ENCODE data around the gene CD22. TPM values are rescaled to one million over a fixed set of nuclear protein-coding genes. Genes with fewer than 3 reads are reported as not detected.

Gene CD22
- total and polyA plus RNA-seq, 10 of the 15 experiments (the other 5 are each of a cell fraction or from before 2014, with no cell fraction given), result 23.0 to 344 (median 181) TPM

GRCh38 chr19:35296644-35297514, 32.1 kb upstream of the CD22 start:
- in situ Hi-C loops (cut with MboI), result no loop called here
- DNase-seq (ENCODE audit: low read depth, low spot score), result no peak
- no peak overlapping the region for H3K27ac ChIP-seq (ENCODE audit: control insufficient read depth, insufficient read depth)
- POLR2A ChIA-PET, result interaction anchor here (1.9 kb wide), 1 partner anchor 37 kb away, joined by 5 read pairs; no protein-coding TSS in a partner anchor
- H3K4me2 ChIP-seq (ENCODE audit: control insufficient read depth, insufficient read depth), result peak overlapping the region; percentile 2; the same call in 1 of the 2 replicates
- no peaks in the 10 kb centered on the region for H3K36me3 ChIP-seq (ENCODE audit: control insufficient read depth in 2 of 2, insufficient read depth in 2 of 2, low read length in 1 of 2)
- no peaks in the 10 kb centered on the region for H3K79me2 ChIP-seq (ENCODE audit: control insufficient read depth, insufficient read depth, low read length)
- no peaks in the 10 kb centered on the region for H3K9me3 ChIP-seq (replicated peaks; ENCODE audit: control insufficient read depth, insufficient read depth, low read length)
- SMC1A ChIA-PET (ENCODE audit: uncharacterized antibody, unreplicated experiment), result interaction anchor here (0.7 to 1.2 kb wide), 2 partner anchors 14 to 212 kb away, joined by 3 to 4 read pairs; no protein-coding TSS in a partner anchor
- RAD21 ChIA-PET (ENCODE audit: unreplicated experiment), result interaction anchor here (1.4 to 1.9 kb wide), 2 partner anchors 26 to 32 kb away, joined by 4 to 7 read pairs; partner anchors contain the start of gene CD22
- ATAC-seq, result peak; percentile 59
- peaks cover 26% of the 10 kb centered on the region for H3K4me1 ChIP-seq (ENCODE audit: control insufficient read depth, insufficient read depth, low read length)
- H4K20me1 ChIP-seq (ENCODE audit: control insufficient read depth, insufficient read depth), result no peaks in the 10 kb centered on the region
- intact Hi-C loops (cut with micrococcal nuclease; ENCODE audit: unreplicated experiment), result no loop called here
- H2AFZ ChIP-seq (ENCODE audit: control insufficient read depth, low read depth, low read length), result no peak overlapping the region
- no peak overlapping the region for H3K4me3 ChIP-seq
- CTCF ChIA-PET, result interaction anchor here (0.6 to 0.7 kb wide), 2 partner anchors 121 to 155 kb away, joined by 3 read pairs; no protein-coding TSS in a partner anchor
- WGBS (ENCODE audit: insufficient coverage, insufficient replicate concordance, low lambda C conversion rate, missing lambda C conversion rate), result 84% methylated on average over 7 of the region's 7 CpGs
- no peaks in the 10 kb centered on the region for H3K27me3 ChIP-seq (replicated peaks in 1 of 2; ENCODE audit: control insufficient read depth in 2 of 2, insufficient read depth in 2 of 2, low read length in 1 of 2)
- peak; percentile 78 for FAIRE-seq
- no peak overlapping the region for H3K9ac ChIP-seq (ENCODE audit: control insufficient read depth, insufficient read depth, low read length)
- no TSS peak for BruUV-seq (replicated peaks)
- TF ChIP-seq TCF3 (IDR thresholded peaks at IDR 0.05; ENCODE audit: borderline replicate concordance, insufficient read depth, low read depth, low read length) (no peak), IKZF2 (IDR thresholded peaks at IDR 0.05) (peak in 1 of 2 experiments; percentile 20; a peak in 1 of 4 replicates), GATAD2B (conservative IDR thresholded peaks at IDR 0.05; ENCODE audit: low read depth) (no peak), CEBPZ (IDR thresholded peaks at IDR 0.05; ENCODE audit: low read depth, low read length) (no peak), RELB (IDR thresholded peaks at IDR 0.05; ENCODE audit: low read depth) (0 out of 2 replicates have a peak, but pooled peaks have one; percentile 33), RUNX3 (IDR thresholded peaks at IDR 0.05; ENCODE audit: low read length) (peak; percentile 44), FOXM1 (IDR thresholded peaks at IDR 0.05; ENCODE audit: low read depth, low read length) (no peak), ATF7 (IDR thresholded peaks at IDR 0.05; ENCODE audit: low read depth) (peak; percentile 39; the same call in 1 of the 2 replicates), DPF2 (IDR thresholded peaks at IDR 0.05) (0 out of 2 replicates have a peak, but pooled peaks have one; percentile 28), TAF1 (IDR thresholded peaks at IDR 0.05; ENCODE audit: borderline replicate concordance, low read depth, low read length) (no peak)
- TF ChIP-seq, protein P1, sequence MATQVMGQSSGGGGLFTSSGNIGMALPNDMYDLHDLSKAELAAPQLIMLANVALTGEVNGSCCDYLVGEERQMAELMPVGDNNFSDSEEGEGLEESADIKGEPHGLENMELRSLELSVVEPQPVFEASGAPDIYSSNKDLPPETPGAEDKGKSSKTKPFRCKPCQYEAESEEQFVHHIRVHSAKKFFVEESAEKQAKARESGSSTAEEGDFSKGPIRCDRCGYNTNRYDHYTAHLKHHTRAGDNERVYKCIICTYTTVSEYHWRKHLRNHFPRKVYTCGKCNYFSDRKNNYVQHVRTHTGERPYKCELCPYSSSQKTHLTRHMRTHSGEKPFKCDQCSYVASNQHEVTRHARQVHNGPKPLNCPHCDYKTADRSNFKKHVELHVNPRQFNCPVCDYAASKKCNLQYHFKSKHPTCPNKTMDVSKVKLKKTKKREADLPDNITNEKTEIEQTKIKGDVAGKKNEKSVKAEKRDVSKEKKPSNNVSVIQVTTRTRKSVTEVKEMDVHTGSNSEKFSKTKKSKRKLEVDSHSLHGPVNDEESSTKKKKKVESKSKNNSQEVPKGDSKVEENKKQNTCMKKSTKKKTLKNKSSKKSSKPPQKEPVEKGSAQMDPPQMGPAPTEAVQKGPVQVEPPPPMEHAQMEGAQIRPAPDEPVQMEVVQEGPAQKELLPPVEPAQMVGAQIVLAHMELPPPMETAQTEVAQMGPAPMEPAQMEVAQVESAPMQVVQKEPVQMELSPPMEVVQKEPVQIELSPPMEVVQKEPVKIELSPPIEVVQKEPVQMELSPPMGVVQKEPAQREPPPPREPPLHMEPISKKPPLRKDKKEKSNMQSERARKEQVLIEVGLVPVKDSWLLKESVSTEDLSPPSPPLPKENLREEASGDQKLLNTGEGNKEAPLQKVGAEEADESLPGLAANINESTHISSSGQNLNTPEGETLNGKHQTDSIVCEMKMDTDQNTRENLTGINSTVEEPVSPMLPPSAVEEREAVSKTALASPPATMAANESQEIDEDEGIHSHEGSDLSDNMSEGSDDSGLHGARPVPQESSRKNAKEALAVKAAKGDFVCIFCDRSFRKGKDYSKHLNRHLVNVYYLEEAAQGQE (IDR thresholded peaks at IDR 0.05; ENCODE audit: low read depth, low read length), result no peak
- TF ChIP-seq, protein P2, sequence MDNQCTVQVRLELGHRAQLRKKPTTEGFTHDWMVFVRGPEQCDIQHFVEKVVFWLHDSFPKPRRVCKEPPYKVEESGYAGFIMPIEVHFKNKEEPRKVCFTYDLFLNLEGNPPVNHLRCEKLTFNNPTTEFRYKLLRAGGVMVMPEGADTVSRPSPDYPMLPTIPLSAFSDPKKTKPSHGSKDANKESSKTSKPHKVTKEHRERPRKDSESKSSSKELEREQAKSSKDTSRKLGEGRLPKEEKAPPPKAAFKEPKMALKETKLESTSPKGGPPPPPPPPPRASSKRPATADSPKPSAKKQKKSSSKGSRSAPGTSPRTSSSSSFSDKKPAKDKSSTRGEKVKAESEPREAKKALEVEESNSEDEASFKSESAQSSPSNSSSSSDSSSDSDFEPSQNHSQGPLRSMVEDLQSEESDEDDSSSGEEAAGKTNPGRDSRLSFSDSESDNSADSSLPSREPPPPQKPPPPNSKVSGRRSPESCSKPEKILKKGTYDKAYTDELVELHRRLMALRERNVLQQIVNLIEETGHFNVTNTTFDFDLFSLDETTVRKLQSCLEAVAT (IDR thresholded peaks at IDR 0.05), result peak; percentile 91
